Trophoblast cell (in vitro differentiated cells and primary cell): ENCODE results near the gene ELL.
A peak's percentile ranks its signal among the peaks of the same experiment; 100 is the strongest.

Experiments used
- DNase-seq, 2 donors: peaks; one replicate each; pipeline ENCODE4 v3.0.0-alpha.2; 2016
- H2AFZ ChIP-seq: 2 replicates; pipeline ENCODE4 v1.6.1; 2013; ENCODE audit warnings: low read length, moderate library complexity, mild to moderate bottlenecking; ENCODE audit not compliant: insufficient read depth, poor library complexity
- H2AK5ac ChIP-seq: 2 replicates; pipeline ENCODE4 v1.6.1; 2013; ENCODE audit warnings: mild to moderate bottlenecking, low read length
- H2BK120ac ChIP-seq: 2 replicates; pipeline ENCODE4 v1.6.1; 2013; ENCODE audit warnings: low read length, mild to moderate bottlenecking, moderate library complexity; ENCODE audit not compliant: insufficient read depth, poor library complexity
- H2BK12ac ChIP-seq: 2 replicates; pipeline ENCODE4 v1.6.1; 2013; ENCODE audit warnings: mild to moderate bottlenecking, low read length, moderate library complexity
- H2BK5ac ChIP-seq: 2 replicates; pipeline ENCODE4 v1.6.1; 2013; ENCODE audit warnings: low read length, low read depth, moderate library complexity, mild to moderate bottlenecking; ENCODE audit not compliant: poor library complexity
- H3K14ac ChIP-seq: 2 replicates; pipeline ENCODE4 v1.6.1; 2013; ENCODE audit warnings: mild to moderate bottlenecking, low read length
- H3K18ac ChIP-seq: 2 replicates; pipeline ENCODE4 v1.6.1; 2013; ENCODE audit warnings: mild to moderate bottlenecking, low read length
- H3K23ac ChIP-seq: 2 replicates; pipeline ENCODE4 v1.6.1; 2013; ENCODE audit warnings: low read length
- H3K27ac ChIP-seq: 2 replicates; pipeline ENCODE4 v1.5.1; 2013; ENCODE audit warnings: low read depth, mild to moderate bottlenecking, inconsistent platforms, low read length, moderate library complexity
- H3K27me3 ChIP-seq: 2 replicates; pipeline ENCODE4 v1.6.1; 2013; ENCODE audit warnings: inconsistent platforms, mild to moderate bottlenecking, low read length, moderate library complexity; ENCODE audit not compliant: insufficient read depth
- H3K36me3 ChIP-seq, 2 experiments: 1 replicate in 1 of 2; 2 replicates in 1 of 2; pipeline ENCODE4 v1.6.1; 2013; ENCODE audit warnings: low read length in 2 of 2, mild to moderate bottlenecking in 2 of 2, moderate library complexity in 1 of 2; ENCODE audit not compliant: insufficient read depth in 2 of 2, control insufficient read depth in 1 of 2
- H3K4ac ChIP-seq: 2 replicates; pipeline ENCODE4 v1.6.1; 2013; ENCODE audit warnings: low read depth, mild to moderate bottlenecking, low read length, moderate library complexity
- H3K4me1 ChIP-seq, 2 experiments: 1 replicate in 1 of 2; 2 replicates in 1 of 2; pipeline ENCODE4 v1.6.1; 2013; ENCODE audit warnings: low read length in 2 of 2, mild to moderate bottlenecking in 2 of 2, moderate library complexity in 1 of 2; ENCODE audit not compliant: insufficient read depth in 2 of 2, control insufficient read depth in 1 of 2
- H3K4me2 ChIP-seq: 2 replicates; pipeline ENCODE4 v1.6.1; 2013; ENCODE audit warnings: inconsistent platforms, mild to moderate bottlenecking, low read length, moderate library complexity
- H3K4me3 ChIP-seq: 2 replicates; pipeline ENCODE4 v1.5.1; 2013; ENCODE audit warnings: mild to moderate bottlenecking, low read depth, low read length, inconsistent platforms
- H3K79me1 ChIP-seq: one replicate; pipeline ENCODE4 v1.6.1; 2013; ENCODE audit warnings: low read length
- H3K79me2 ChIP-seq: 2 replicates; pipeline ENCODE4 v1.6.1; 2013; ENCODE audit warnings: low read length, mild to moderate bottlenecking; ENCODE audit not compliant: control insufficient read depth, insufficient read depth, poor library complexity
- H3K9ac ChIP-seq: 2 replicates; pipeline ENCODE4 v1.6.1; 2013; ENCODE audit warnings: mild to moderate bottlenecking, low read length
- H3K9me3 ChIP-seq: 2 replicates; pipeline ENCODE4 v1.6.1; 2013; ENCODE audit warnings: low read depth, mild to moderate bottlenecking, control low read depth, inconsistent platforms, low read length; ENCODE audit not compliant: insufficient read depth
- H4K12ac ChIP-seq: 2 replicates; pipeline ENCODE4 v1.6.1; 2013; ENCODE audit warnings: low read depth, mild to moderate bottlenecking, low read length, moderate library complexity
- H4K8ac ChIP-seq: 2 replicates; pipeline ENCODE4 v1.6.1; 2013; ENCODE audit warnings: low read depth, mild to moderate bottlenecking, low read length, moderate library complexity
- H4K91ac ChIP-seq: one replicate; pipeline ENCODE4 v1.6.1; 2013; ENCODE audit warnings: low read depth, mild to moderate bottlenecking, low read length, moderate library complexity
- whole genome bisulfite sequencing: extraction: QIAGEN DNeasy Blood & Tissue Kit; methylation state at CpG from one replicate; pipeline ENCODE4 v1.1.7; 2013; ENCODE audit warnings: missing lambda C conversion rate; ENCODE audit not compliant: insufficient read length, insufficient coverage; ENCODE audit errors: extremely low coverage; 5-methylcytosine and 5-hydroxymethylcytosine counted together

The ELL gene

DNA sequence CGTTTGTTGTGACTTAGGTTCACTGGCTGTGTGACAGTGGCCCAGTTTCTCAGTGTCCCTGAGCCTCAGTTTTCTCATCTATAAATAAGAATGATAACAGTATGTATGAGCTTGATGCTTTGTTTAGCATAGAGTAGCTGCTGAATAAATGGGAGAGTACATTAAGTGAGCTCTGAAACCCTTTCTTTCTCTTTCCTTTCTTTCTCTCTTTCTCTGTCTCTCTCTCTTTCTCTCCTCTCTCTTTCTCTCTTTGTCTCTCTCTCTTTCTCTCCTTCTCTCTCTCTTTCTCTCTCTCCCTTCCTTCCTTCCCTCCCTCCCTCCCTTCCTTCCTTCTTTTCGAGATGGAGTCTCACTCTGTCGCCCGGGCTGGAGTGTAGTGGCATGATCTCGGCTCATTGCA, 37.8 kb upstream of the ELL start:
- H3K79me1 ChIP-seq, result peaks cover 6% of the 10 kb centered on the region
- WGBS, result no CpG with 5 or more reads among the region's 5 CpGs
- H4K12ac ChIP-seq, result no peak overlapping the region

DNA sequence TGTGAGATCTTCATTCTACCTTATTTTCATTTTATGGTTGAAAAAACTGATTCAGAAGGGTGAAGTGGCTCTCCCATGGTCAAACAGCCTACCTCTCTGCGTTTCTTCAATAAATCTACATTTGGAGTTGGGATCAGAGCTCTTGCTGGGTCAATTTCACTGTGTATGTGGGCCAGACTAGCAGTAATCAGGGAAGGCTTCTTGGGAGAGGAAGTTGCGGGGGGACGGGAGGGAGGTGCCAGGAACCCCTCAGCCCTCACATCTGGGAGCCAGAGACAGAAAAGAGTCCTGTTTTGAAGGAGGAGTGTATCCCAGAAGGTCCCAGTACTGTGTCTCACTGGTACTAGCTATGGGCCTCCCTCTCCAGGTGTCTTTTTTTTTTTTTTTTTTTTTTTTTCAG, 36.7 kb upstream of the ELL start:
- no peaks in the 10 kb centered on the region for H3K9me3 ChIP-seq
- no peak overlapping the region for H4K12ac ChIP-seq
- H3K4me1 ChIP-seq, result peaks cover 0 to 9% of the 10 kb centered on the region in 2 experiments
- H3K23ac ChIP-seq, result no peak overlapping the region
- no peak for DNase-seq
- no peak overlapping the region for H3K14ac ChIP-seq
- peaks cover 19 to 22% of the 10 kb centered on the region in 2 experiments for H3K36me3 ChIP-seq
- H3K4ac ChIP-seq, result peak overlapping the region; percentile 94
- H2AFZ ChIP-seq, result no peak overlapping the region
- H3K79me2 ChIP-seq, result peaks cover 9% of the 10 kb centered on the region
- H4K91ac ChIP-seq, result no peak overlapping the region
- no peak overlapping the region for H3K4me3 ChIP-seq
- H2AK5ac ChIP-seq, result no peak overlapping the region
- peak overlapping the region; percentile 92 for H3K9ac ChIP-seq
- peak overlapping the region; percentile 96 for H3K4me2 ChIP-seq
- H4K8ac ChIP-seq, result peak overlapping the region; percentile 93
- peak overlapping the region; percentile 29 for H3K18ac ChIP-seq
- peaks cover 6% of the 10 kb centered on the region for H3K79me1 ChIP-seq
- no peak overlapping the region for H2BK120ac ChIP-seq
- no CpG with 5 or more reads among the region's 3 CpGs for WGBS
- no peak overlapping the region for H3K27ac ChIP-seq
- H2BK5ac ChIP-seq, result no peak overlapping the region
- H2BK12ac ChIP-seq, result no peak overlapping the region
- H3K27me3 ChIP-seq, result no peaks in the 10 kb centered on the region

More for the DNA sequence above, 37.8 kb upstream of the ELL start:
- Histone ChIP-seq H4K91ac (no peak overlapping the region), H3K4me3 (no peak overlapping the region), H3K9me3 (no peaks in the 10 kb centered on the region), H3K4me1 (peaks cover 0 to 9% of the 10 kb centered on the region in 2 experiments), H3K79me2 (peaks cover 9% of the 10 kb centered on the region), H3K23ac (no peak overlapping the region), H2AK5ac (no peak overlapping the region), H2BK12ac (no peak overlapping the region), H3K36me3 (peaks cover 29 to 32% of the 10 kb centered on the region in 2 experiments), H3K27me3 (no peaks in the 10 kb centered on the region), H3K14ac (no peak overlapping the region), H2BK5ac (no peak overlapping the region), H3K18ac (no peak overlapping the region), H4K8ac (no peak overlapping the region), H2AFZ (no peak overlapping the region), H3K4ac (peak overlapping the region; percentile 66), H3K9ac (no peak overlapping the region), H3K27ac (no peak overlapping the region), H3K4me2 (no peak overlapping the region), H2BK120ac (no peak overlapping the region)
- no peak for DNase-seq

DNA sequence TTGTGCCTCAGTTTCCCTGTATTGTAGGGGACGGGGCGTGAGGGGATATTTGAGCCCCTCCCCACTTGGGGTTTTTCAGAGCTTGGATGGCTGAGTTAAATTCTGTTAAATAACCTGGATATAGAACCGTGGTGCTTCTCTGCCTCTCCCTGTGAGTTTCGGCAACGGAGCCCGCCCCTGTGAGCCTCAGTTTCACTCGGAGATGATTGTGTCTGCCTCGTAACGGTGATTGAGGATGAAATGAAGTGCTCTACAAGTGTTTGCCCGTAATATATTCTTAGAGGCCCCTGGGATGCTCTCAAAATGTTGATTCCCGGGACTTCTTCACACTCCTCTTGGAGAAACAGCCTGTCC, 36.3 kb upstream of the ELL start:
- no CpG with 5 or more reads among the region's 11 CpGs for WGBS
- H3K4ac ChIP-seq, result peak overlapping the region; percentile 94
- H2BK120ac ChIP-seq, result peak overlapping the region; percentile 73
- H3K9ac ChIP-seq, result peak overlapping the region; percentile 92
- peaks cover 6% of the 10 kb centered on the region for H3K79me1 ChIP-seq
- peak in 1 of 2 donors; percentile 21 for DNase-seq
- peak overlapping the region; percentile 94 for H2AK5ac ChIP-seq
- no peaks in the 10 kb centered on the region for H3K27me3 ChIP-seq
- H3K4me3 ChIP-seq, result peak overlapping the region; percentile 87
- peak overlapping the region; percentile 92 for H3K18ac ChIP-seq
- peaks cover 0 to 9% of the 10 kb centered on the region in 2 experiments for H3K4me1 ChIP-seq
- H3K36me3 ChIP-seq, result peaks cover 14 to 19% of the 10 kb centered on the region in 2 experiments
- peak overlapping the region; percentile 95 for H4K12ac ChIP-seq
- peak overlapping the region; percentile 66 for H2AFZ ChIP-seq
- H3K27ac ChIP-seq, result peak overlapping the region; percentile 8
- H2BK12ac ChIP-seq, result no peak overlapping the region
- no peak overlapping the region for H3K23ac ChIP-seq
- no peaks in the 10 kb centered on the region for H3K9me3 ChIP-seq
- peak overlapping the region; percentile 96 for H3K4me2 ChIP-seq
- H2BK5ac ChIP-seq, result peak overlapping the region; percentile 62
- peaks cover 9% of the 10 kb centered on the region for H3K79me2 ChIP-seq
- peak overlapping the region; percentile 93 for H4K8ac ChIP-seq
- peak overlapping the region; percentile 94 for H4K91ac ChIP-seq
- peak overlapping the region; percentile 95 for H3K14ac ChIP-seq

DNA sequence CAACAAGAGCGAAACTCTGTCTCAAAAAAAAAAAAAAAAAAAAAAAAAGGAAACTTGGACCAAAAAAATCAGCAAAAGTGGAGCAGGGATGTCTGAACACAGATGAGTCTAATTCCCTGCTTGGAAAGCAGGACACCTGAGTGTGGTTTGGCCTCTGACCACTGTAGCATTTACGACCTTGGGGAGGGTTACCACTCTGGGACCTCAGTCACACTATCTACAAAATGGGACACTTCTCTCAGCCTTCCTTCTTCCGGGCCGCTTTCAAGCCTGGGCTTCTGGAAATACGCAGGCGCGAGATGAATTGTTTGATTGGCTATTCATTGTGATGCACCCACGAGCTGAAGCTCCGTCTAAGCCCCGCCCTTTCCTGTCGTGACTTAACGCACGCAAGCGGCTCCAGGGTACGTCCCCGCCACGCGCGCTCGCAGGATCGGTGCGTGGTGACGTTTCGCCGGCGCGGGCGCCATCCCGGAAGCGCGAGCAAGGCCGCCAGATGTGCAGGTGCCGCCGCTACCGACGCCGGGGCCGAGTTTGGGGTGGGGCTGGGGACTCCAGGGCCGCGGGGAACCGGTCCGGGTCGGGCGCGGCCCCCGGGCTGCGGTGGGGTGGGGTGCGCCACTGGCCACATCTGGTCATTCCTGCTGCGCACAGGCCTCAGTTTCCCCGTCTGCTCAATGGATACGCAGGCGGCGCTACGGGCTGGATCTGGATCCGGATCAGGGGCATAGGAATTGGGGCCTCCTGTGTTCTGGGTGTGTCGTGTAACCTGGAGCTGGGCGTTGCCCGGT, 35.7 kb upstream of the ELL start, which contains the start of gene KXD1:
TSS of gene KXD1 (plus strand) at position 460 of the 791 bp plus-strand sequence. CDS start 4,187 bp downstream, outside the sequence.
- peak within 1 kb of the TSS; percentile 8 for H3K27ac ChIP-seq
- no CpG with 5 or more reads among the region's 58 CpGs for WGBS
- H3K23ac ChIP-seq, result no peak within 1 kb of the TSS
- peak within 1 kb of the TSS; percentile 93 for H4K8ac ChIP-seq
- H3K4me3 ChIP-seq, result peak within 1 kb of the TSS; percentile 87
- H3K18ac ChIP-seq, result peak within 1 kb of the TSS; percentile 92
- peak within 1 kb of the TSS; percentile 94 for H2AK5ac ChIP-seq
- no peaks in the 10 kb centered on the region for H3K9me3 ChIP-seq
- H3K4me2 ChIP-seq, result peak within 1 kb of the TSS; percentile 96
- peak; percentile 99 to 100 for DNase-seq
- peak within 1 kb of the TSS; percentile 95 for H3K14ac ChIP-seq
- peak within 1 kb of the TSS; percentile 95 for H4K12ac ChIP-seq
- peak within 1 kb of the TSS; percentile 92 for H3K9ac ChIP-seq
- peak within 1 kb of the TSS; percentile 66 for H2AFZ ChIP-seq
- no peaks in the 10 kb centered on the region for H3K27me3 ChIP-seq
- H3K4me1 ChIP-seq, result peaks cover 0 to 9% of the 10 kb centered on the region in 2 experiments
- peaks cover 9% of the 10 kb centered on the region for H3K79me2 ChIP-seq
- H4K91ac ChIP-seq, result peak within 1 kb of the TSS; percentile 94
- H2BK120ac ChIP-seq, result peak within 1 kb of the TSS; percentile 73
- peak within 1 kb of the TSS; percentile 94 for H3K4ac ChIP-seq
- H2BK12ac ChIP-seq, result no peak within 1 kb of the TSS
- H3K79me1 ChIP-seq, result peaks cover 6% of the 10 kb centered on the region
- peak within 1 kb of the TSS; percentile 62 for H2BK5ac ChIP-seq
- peaks cover 12 to 14% of the 10 kb centered on the region in 2 experiments for H3K36me3 ChIP-seq
